ENCODE measurements around the gene PLPPR4.

GRCh38 chr1:99236756-99237155 lies 27.5 kb upstream of the PLPPR4 start:
- no peak for TF ChIP-seq CTCF (IDR thresholded peaks at IDR 0.05)
- no peak for TF ChIP-seq ZFX (IDR thresholded peaks at IDR 0.05; ENCODE audit: borderline replicate concordance)

Measured in 22Rv1 (cell line).